ENCODE measurements around the gene BSDC1.

BSDC1 gene

DNA sequence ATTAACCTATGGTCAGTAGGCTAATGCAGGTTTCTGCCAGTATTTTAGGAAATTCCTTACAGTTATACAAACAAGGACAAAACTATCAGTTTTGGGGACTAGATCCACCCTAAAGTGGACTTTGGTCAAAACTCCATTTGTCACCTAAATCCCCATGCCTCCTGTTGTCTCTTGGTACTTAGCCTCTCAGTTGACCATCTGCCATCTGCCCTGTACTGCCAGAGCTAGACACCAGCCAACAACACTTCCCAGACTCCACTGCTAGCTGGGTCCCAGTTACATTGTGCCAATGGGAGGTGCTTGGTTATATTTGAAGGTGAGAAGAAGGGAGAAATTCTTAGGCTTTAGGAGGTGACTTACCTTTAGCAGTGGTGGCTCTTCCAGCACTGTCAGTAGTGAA lies 17.0 kb upstream of the BSDC1 start:
- Histone ChIP-seq H3K79me2 (ENCODE audit: insufficient read depth, low read length) (no peaks in the 10 kb centered on the region), H3K27me3 (ENCODE audit: insufficient read depth, low read length) (peaks cover 5% of the 10 kb centered on the region; the same call in 1 of the 2 replicates), H3K9ac (ENCODE audit: low read length) (no peak overlapping the region), H4K20me1 (ENCODE audit: insufficient read depth, low read length) (no peaks in the 10 kb centered on the region), H2AFZ (ENCODE audit: low read length) (no peak overlapping the region), H3K4me2 (ENCODE audit: low read length) (no peak overlapping the region), H3K27ac (ENCODE audit: low read depth, low read length, poor library complexity, severe bottlenecking) (no peak overlapping the region), H3K36me3 (ENCODE audit: insufficient read depth, low read length) (no peaks in the 10 kb centered on the region), H3K4me1 (ENCODE audit: insufficient read depth, low read length, severe bottlenecking) (peaks cover 4% of the 10 kb centered on the region), H3K9me2 (ENCODE audit: low read depth, low read length) (no peaks in the 10 kb centered on the region), H3F3A (ENCODE audit: insufficient read depth, low read length) (no peaks in the 10 kb centered on the region), H3K9me3 (ENCODE audit: low read length) (no peaks in the 10 kb centered on the region; the same call in 1 of the 2 replicates), H3K4me3 (ENCODE audit: low read depth, low read length, poor library complexity, severe bottlenecking) (no peak overlapping the region)
- no peak for TF ChIP-seq EZH2 (IDR thresholded peaks at IDR 0.05; ENCODE audit: borderline replicate concordance, low read length)
- TF ChIP-seq, protein P1, sequence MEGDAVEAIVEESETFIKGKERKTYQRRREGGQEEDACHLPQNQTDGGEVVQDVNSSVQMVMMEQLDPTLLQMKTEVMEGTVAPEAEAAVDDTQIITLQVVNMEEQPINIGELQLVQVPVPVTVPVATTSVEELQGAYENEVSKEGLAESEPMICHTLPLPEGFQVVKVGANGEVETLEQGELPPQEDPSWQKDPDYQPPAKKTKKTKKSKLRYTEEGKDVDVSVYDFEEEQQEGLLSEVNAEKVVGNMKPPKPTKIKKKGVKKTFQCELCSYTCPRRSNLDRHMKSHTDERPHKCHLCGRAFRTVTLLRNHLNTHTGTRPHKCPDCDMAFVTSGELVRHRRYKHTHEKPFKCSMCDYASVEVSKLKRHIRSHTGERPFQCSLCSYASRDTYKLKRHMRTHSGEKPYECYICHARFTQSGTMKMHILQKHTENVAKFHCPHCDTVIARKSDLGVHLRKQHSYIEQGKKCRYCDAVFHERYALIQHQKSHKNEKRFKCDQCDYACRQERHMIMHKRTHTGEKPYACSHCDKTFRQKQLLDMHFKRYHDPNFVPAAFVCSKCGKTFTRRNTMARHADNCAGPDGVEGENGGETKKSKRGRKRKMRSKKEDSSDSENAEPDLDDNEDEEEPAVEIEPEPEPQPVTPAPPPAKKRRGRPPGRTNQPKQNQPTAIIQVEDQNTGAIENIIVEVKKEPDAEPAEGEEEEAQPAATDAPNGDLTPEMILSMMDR (IDR thresholded peaks at IDR 0.05; ENCODE audit: low read length), result no peak

DNA sequence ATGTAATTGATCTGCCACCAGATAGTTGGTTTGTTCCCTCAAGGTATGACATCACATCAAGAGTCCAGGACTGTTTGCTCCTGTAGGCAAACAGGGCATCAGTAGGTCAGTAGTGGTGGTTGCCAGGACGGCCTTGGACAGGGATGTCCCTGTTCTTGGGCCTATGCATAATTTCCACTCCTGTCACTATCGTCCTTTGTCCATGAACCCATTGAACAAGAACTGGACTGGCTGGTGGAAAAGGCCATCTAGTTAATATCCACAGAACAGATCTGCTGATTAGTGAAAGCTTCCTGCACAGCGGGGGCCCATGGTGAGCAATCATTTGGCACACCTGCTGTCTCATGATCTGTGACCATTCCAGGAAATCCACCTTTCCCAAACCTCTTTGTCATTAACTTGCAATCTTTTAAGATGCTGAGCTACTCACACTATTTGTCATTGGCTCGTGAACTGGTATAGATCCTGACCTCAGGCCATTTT lies 12.4 kb upstream of the BSDC1 start:
- H3K9me2 ChIP-seq (ENCODE audit: low read depth, low read length), result no peaks in the 10 kb centered on the region
- no peak overlapping the region for H3K4me3 ChIP-seq (ENCODE audit: low read depth, low read length, poor library complexity, severe bottlenecking)
- H3K4me2 ChIP-seq (ENCODE audit: low read length), result no peak overlapping the region
- H3K79me2 ChIP-seq (ENCODE audit: insufficient read depth, low read length), result no peaks in the 10 kb centered on the region
- H3F3A ChIP-seq (ENCODE audit: insufficient read depth, low read length), result no peaks in the 10 kb centered on the region
- H3K27me3 ChIP-seq (ENCODE audit: insufficient read depth, low read length), result peaks cover 9% of the 10 kb centered on the region; the same call in 1 of the 2 replicates
- no peaks in the 10 kb centered on the region for H3K4me1 ChIP-seq (ENCODE audit: insufficient read depth, low read length, severe bottlenecking)
- no peak overlapping the region for H3K9ac ChIP-seq (ENCODE audit: low read length)
- no peak overlapping the region for H3K27ac ChIP-seq (ENCODE audit: low read depth, low read length, poor library complexity, severe bottlenecking)
- TF ChIP-seq, protein P1 (IDR thresholded peaks at IDR 0.05; ENCODE audit: low read length), result no peak
- no peak for TF ChIP-seq EZH2 (IDR thresholded peaks at IDR 0.05; ENCODE audit: borderline replicate concordance, low read length)
- H4K20me1 ChIP-seq (ENCODE audit: insufficient read depth, low read length), result no peaks in the 10 kb centered on the region
- H3K36me3 ChIP-seq (ENCODE audit: insufficient read depth, low read length), result no peaks in the 10 kb centered on the region
- no peaks in the 10 kb centered on the region for H3K9me3 ChIP-seq (ENCODE audit: low read length)
- no peak overlapping the region for H2AFZ ChIP-seq (ENCODE audit: low read length)

DNA sequence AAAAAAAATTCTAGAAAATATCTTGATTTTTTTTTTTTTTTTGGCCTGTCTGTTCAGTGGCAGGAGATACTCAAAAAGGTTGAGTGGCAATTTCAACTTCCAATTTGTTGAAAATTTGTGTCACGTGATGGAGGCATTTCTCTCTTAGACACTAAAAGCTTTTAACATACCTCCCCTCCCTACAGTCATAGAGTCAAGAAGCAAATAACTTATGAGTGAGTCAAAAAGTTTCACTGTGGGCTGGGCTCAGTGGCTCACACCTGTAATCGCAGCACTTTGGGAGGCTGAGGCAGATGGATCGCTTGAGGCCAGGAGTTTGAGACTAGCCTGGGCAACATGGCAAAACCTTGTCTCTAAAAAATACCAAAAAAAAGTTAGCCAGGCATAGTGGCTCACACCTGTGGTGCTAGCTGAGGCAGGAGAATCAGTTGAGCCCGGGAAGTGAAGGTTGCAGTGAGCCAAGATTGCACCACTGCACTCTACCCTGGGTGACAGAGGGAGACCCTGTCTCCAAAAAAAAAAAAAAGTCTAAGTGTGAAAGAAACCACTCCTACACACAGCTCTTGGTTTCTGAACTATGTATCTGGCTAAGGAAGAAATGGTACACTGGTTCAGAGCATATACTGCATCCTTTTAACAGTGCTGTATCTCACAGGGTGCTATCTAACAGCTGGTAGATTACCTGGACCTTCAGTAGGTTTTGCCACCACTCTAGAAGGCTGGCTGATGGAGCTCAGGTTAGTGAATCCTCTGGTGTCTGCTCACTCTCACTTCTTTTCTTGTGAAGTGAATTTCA lies 11.6 kb upstream of the BSDC1 start:
- no peaks in the 10 kb centered on the region for H3K4me1 ChIP-seq (ENCODE audit: insufficient read depth, low read length, severe bottlenecking)
- H3K79me2 ChIP-seq (ENCODE audit: insufficient read depth, low read length), result no peaks in the 10 kb centered on the region
- no peak overlapping the region for H3K4me3 ChIP-seq (ENCODE audit: low read depth, low read length, poor library complexity, severe bottlenecking)
- H3K27ac ChIP-seq (ENCODE audit: low read depth, low read length, poor library complexity, severe bottlenecking), result no peak overlapping the region
- H3K9me2 ChIP-seq (ENCODE audit: low read depth, low read length), result no peaks in the 10 kb centered on the region
- H3K4me2 ChIP-seq (ENCODE audit: low read length), result no peak overlapping the region
- no peak overlapping the region for H2AFZ ChIP-seq (ENCODE audit: low read length)
- no peaks in the 10 kb centered on the region for H3K9me3 ChIP-seq (ENCODE audit: low read length)
- no peaks in the 10 kb centered on the region for H4K20me1 ChIP-seq (ENCODE audit: insufficient read depth, low read length)
- TF ChIP-seq, protein P1 (IDR thresholded peaks at IDR 0.05; ENCODE audit: low read length), result no peak
- no peak for TF ChIP-seq EZH2 (IDR thresholded peaks at IDR 0.05; ENCODE audit: borderline replicate concordance, low read length)
- no peaks in the 10 kb centered on the region for H3K36me3 ChIP-seq (ENCODE audit: insufficient read depth, low read length)
- H3K27me3 ChIP-seq (ENCODE audit: insufficient read depth, low read length), result peaks cover 9% of the 10 kb centered on the region; the same call in 1 of the 2 replicates
- no peaks in the 10 kb centered on the region for H3F3A ChIP-seq (ENCODE audit: insufficient read depth, low read length)
- no peak overlapping the region for H3K9ac ChIP-seq (ENCODE audit: low read length)

Data from OCI-LY1 (cell line).